OCI-LY7 (cell line): ENCODE data around the gene MED14.

Experiments
- CTCF ChIP-seq: fragments of 200-600 bp; sonication (generic); conservative IDR thresholded peaks from 2 replicates; pipeline ENCODE4 v1.5.1; 2014; ENCODE audit warnings: mild to moderate bottlenecking, antibody characterized with exemption, low read length, moderate library complexity, mixed read lengths
- EZH2phosphoT487 ChIP-seq: fragments of 200-600 bp; sonication (generic); IDR thresholded peaks from 2 replicates; pipeline ENCODE4 v1.6.1; 2018; ENCODE audit warnings: low read depth, borderline replicate concordance, mild to moderate bottlenecking, mixed run types, antibody characterized with exemption, low read length, moderate library complexity, mixed read lengths

DNA sequence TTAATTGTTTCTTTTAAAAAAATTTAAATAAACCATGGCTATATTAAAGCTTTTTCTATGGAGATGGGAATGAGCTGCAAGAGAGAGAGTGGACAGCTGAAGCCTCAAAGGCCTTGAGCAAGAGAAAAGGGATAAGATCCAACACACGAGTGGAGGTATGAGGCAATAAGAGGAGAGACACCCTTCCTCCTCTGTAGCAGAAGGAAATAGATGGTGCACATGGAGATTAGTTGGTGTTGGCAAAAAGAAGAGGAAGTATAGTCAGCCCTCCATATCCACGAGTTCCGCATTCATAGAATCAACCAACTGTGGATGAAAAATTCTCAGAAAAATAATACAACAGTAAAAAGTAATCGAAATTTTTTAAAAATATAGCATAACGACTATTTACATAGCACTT lies 91.2 kb downstream of the MED14 start:
- no peak for TF ChIP-seq EZH2phosphoT487
- no peak for TF ChIP-seq CTCF
